ENCODE measurements around the gene PLIN4. TPM values are rescaled to one million over a fixed set of nuclear protein-coding genes. Genes with fewer than 3 reads are reported as not detected.

PLIN4 gene
- total and polyA plus RNA-seq, 2 donors (not counting 1 experiment from before 2014, with no cell fraction given): 0.07 to 5.3 TPM

DNA sequence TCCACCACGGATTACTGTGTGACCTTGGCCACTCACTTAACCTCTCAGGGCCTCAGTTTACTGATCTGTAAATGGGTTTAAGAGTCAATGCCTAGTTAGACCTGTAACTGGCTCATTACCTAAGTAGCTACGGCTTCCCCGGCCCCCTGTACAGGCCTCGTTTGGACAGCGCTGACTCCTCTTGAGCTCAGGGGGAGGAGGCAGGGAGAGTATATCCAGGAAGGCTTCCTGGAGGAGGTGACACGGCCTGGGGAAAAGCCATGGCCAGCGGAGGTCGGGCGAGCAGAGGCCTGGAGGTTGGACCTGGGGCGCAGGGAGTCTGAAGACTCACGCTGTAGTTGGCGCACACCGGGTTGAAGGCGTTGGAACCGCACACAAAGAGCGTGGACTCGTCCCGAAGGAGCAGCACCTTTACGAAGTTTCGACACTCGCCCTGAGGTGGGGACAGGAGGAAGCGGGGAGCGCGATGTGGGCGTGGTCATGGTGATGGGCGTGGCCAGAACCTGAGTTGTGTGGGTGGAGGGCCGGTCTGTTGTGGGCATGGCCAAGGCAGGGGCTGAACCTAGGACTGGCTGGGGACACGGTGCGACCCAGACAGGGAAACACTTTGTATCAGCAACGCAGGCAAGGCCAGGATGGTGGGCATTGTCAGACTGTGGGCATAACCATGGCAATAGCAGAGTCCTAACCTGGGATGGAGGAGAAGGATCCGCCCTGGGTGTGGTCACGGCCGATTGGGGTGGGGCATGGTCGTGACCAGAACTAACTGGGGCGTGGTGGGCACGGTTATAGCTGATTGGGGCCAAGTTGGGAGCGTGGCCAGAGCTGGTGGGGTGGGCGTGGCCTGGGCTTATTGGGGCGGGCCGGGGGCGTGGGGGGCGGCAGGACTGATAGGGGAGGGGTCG lies 37.6 kb upstream of the PLIN4 start:
- Histone ChIP-seq H3K36me3 (ENCODE audit: control insufficient read depth, insufficient read depth, low read length) (no peaks in the 10 kb centered on the region), H3K4me1 (ENCODE audit: control insufficient read depth, extremely low read depth, insufficient read depth, low read length) (no peaks in the 10 kb centered on the region), H2AFZ (ENCODE audit: low read length) (no peak overlapping the region), H3K4me3 (replicated peaks in 1 of 4; ENCODE audit: control extremely low read depth in 1 of 4, insufficient read depth in 1 of 4, low read depth in 3 of 4, low read length in 4 of 4) (no peak overlapping the region), H3K9ac (ENCODE audit: insufficient read depth, low read length) (no peak overlapping the region), H3K79me2 (ENCODE audit: control insufficient read depth, insufficient read depth, low read length) (no peaks in the 10 kb centered on the region), H3K4me2 (ENCODE audit: extremely low read depth, insufficient read depth, low read length) (no peak overlapping the region), H4K20me1 (ENCODE audit: control insufficient read depth, extremely low read depth, insufficient read depth, low read length) (no peaks in the 10 kb centered on the region), H3K27ac (ENCODE audit: insufficient read depth, low read length) (no peak overlapping the region), H3K27me3 (ENCODE audit: control insufficient read depth, insufficient read depth, low read length) (no peaks in the 10 kb centered on the region), H3K9me3 (ENCODE audit: control insufficient read depth, insufficient read depth, low read depth, low read length) (no peaks in the 10 kb centered on the region)
- TF ChIP-seq CTCF (conservative IDR thresholded peaks at IDR 0.05 in 1 of 2, IDR thresholded peaks at IDR 0.05 in 1 of 2; ENCODE audit: low read depth in 1 of 2, low read length in 2 of 2): no peak
- TF ChIP-seq EZH2 (IDR thresholded peaks at IDR 0.05; ENCODE audit: low read length, missing control alignments): no peak
- DNase-seq (ENCODE audit: low read depth in 2 of 2): no peak

DNA sequence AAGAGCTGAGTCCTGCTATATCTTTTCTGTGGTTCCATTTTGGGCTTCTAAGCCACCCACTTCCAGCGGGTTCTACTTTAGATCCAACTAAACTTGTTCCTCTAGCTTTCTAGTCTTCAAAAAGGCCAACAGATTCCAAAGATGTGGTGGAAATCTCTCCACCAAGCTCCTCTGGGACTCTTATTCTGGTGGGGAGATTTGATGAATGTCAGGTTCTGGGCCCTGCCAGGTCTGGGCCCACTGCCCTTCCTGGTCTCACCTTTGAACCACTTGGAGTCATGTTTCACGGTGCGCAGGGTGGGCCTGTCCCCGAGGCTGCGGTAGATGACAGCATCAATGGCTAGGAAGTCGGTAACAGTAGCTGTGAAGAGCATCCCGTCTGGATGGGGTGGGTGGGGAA lies 36.4 kb upstream of the PLIN4 start:
- Histone ChIP-seq H3K27me3 (ENCODE audit: control insufficient read depth, insufficient read depth, low read length) (no peaks in the 10 kb centered on the region), H3K27ac (ENCODE audit: insufficient read depth, low read length) (no peak overlapping the region), H3K9ac (ENCODE audit: insufficient read depth, low read length) (no peak overlapping the region), H3K4me3 (replicated peaks in 1 of 4; ENCODE audit: control extremely low read depth in 1 of 4, insufficient read depth in 1 of 4, low read depth in 3 of 4, low read length in 4 of 4) (no peak overlapping the region), H3K79me2 (ENCODE audit: control insufficient read depth, insufficient read depth, low read length) (no peaks in the 10 kb centered on the region), H3K9me3 (ENCODE audit: control insufficient read depth, insufficient read depth, low read depth, low read length) (no peaks in the 10 kb centered on the region), H3K4me1 (ENCODE audit: control insufficient read depth, extremely low read depth, insufficient read depth, low read length) (no peaks in the 10 kb centered on the region), H3K36me3 (ENCODE audit: control insufficient read depth, insufficient read depth, low read length) (no peaks in the 10 kb centered on the region), H2AFZ (ENCODE audit: low read length) (no peak overlapping the region), H4K20me1 (ENCODE audit: control insufficient read depth, extremely low read depth, insufficient read depth, low read length) (no peaks in the 10 kb centered on the region), H3K4me2 (ENCODE audit: extremely low read depth, insufficient read depth, low read length) (no peak overlapping the region)
- TF ChIP-seq CTCF (conservative IDR thresholded peaks at IDR 0.05 in 1 of 2, IDR thresholded peaks at IDR 0.05 in 1 of 2; ENCODE audit: low read depth in 1 of 2, low read length in 2 of 2) (no peak), EZH2 (IDR thresholded peaks at IDR 0.05; ENCODE audit: low read length, missing control alignments) (no peak)
- no peak for DNase-seq (ENCODE audit: low read depth in 2 of 2)

GRCh38 chr19:4553775-4554174 lies 35.5 kb upstream of the PLIN4 start:
- Histone ChIP-seq H3K4me3 (replicated peaks in 1 of 4; ENCODE audit: control extremely low read depth in 1 of 4, insufficient read depth in 1 of 4, low read depth in 3 of 4, low read length in 4 of 4) (no peak overlapping the region), H3K36me3 (ENCODE audit: control insufficient read depth, insufficient read depth, low read length) (no peaks in the 10 kb centered on the region), H2AFZ (ENCODE audit: low read length) (no peak overlapping the region), H3K9ac (ENCODE audit: insufficient read depth, low read length) (no peak overlapping the region), H4K20me1 (ENCODE audit: control insufficient read depth, extremely low read depth, insufficient read depth, low read length) (no peaks in the 10 kb centered on the region), H3K27me3 (ENCODE audit: control insufficient read depth, insufficient read depth, low read length) (no peaks in the 10 kb centered on the region), H3K27ac (ENCODE audit: insufficient read depth, low read length) (no peak overlapping the region), H3K79me2 (ENCODE audit: control insufficient read depth, insufficient read depth, low read length) (no peaks in the 10 kb centered on the region), H3K4me1 (ENCODE audit: control insufficient read depth, extremely low read depth, insufficient read depth, low read length) (no peaks in the 10 kb centered on the region), H3K9me3 (ENCODE audit: control insufficient read depth, insufficient read depth, low read depth, low read length) (no peaks in the 10 kb centered on the region), H3K4me2 (ENCODE audit: extremely low read depth, insufficient read depth, low read length) (no peak overlapping the region)
- TF ChIP-seq CTCF (conservative IDR thresholded peaks at IDR 0.05 in 1 of 2, IDR thresholded peaks at IDR 0.05 in 1 of 2; ENCODE audit: low read depth in 1 of 2, low read length in 2 of 2) (no peak), EZH2 (IDR thresholded peaks at IDR 0.05; ENCODE audit: low read length, missing control alignments) (no peak)
- DNase-seq (ENCODE audit: low read depth in 2 of 2): no peak
